ENCODE results near the gene JPT2.

DNA sequence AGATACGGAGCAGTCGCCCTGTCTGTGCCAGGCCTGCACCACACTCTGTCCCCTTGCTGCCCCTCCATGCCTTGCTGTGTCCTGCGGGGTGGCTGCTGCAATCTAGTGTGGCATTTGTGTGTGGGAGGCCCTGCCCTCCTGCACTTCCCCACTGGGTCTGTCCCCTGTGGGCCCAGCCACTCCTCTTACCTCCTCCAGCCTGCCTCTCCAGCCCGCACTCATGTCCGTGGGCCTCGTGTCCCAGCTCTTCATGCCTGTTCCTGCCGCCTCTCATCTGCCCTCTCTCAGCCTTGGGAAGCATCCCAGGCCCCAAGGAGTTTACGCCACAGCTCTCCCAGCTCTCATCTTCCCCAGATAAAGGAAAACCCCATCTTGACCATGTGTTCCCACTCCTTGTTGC is 39.3 kb upstream of the JPT2 start:
- no peak for TF ChIP-seq POLR2A (IDR thresholded peaks at IDR 0.05)
- TF ChIP-seq, protein P1, sequence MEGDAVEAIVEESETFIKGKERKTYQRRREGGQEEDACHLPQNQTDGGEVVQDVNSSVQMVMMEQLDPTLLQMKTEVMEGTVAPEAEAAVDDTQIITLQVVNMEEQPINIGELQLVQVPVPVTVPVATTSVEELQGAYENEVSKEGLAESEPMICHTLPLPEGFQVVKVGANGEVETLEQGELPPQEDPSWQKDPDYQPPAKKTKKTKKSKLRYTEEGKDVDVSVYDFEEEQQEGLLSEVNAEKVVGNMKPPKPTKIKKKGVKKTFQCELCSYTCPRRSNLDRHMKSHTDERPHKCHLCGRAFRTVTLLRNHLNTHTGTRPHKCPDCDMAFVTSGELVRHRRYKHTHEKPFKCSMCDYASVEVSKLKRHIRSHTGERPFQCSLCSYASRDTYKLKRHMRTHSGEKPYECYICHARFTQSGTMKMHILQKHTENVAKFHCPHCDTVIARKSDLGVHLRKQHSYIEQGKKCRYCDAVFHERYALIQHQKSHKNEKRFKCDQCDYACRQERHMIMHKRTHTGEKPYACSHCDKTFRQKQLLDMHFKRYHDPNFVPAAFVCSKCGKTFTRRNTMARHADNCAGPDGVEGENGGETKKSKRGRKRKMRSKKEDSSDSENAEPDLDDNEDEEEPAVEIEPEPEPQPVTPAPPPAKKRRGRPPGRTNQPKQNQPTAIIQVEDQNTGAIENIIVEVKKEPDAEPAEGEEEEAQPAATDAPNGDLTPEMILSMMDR (IDR thresholded peaks at IDR 0.05), result no peak
- TF ChIP-seq POLR2AphosphoS5 (IDR thresholded peaks at IDR 0.05), result no peak

All from prostate gland (tissue), 2 donors.